ENCODE results near the gene NFATC1.

The NFATC1 gene

GRCh38 chr18:79540161-79540903, 144.6 kb downstream of the NFATC1 start:
- Histone ChIP-seq H3K4me3 (ENCODE audit: low read depth in 1 of 2, low read length in 1 of 2) (no peak overlapping the region), H3K4me1 (ENCODE audit: control insufficient read depth in 1 of 2, insufficient read depth in 1 of 2, low read depth in 1 of 2, low read length in 1 of 2) (no peaks in the 10 kb centered on the region), H3K27me3 (peaks cover 22% of the 10 kb centered on the region), H3K27ac (no peak overlapping the region), H3K36me3 (no peaks in the 10 kb centered on the region), H3K9me3 (no peaks in the 10 kb centered on the region)
- no peak for TF ChIP-seq CTCF (IDR thresholded peaks at IDR 0.05)

GRCh38 chr18:79540904-79541282, 145.2 kb downstream of the NFATC1 start:
- Histone ChIP-seq H3K36me3 (no peaks in the 10 kb centered on the region), H3K9me3 (no peaks in the 10 kb centered on the region), H3K4me1 (ENCODE audit: control insufficient read depth in 1 of 2, insufficient read depth in 1 of 2, low read depth in 1 of 2, low read length in 1 of 2) (no peaks in the 10 kb centered on the region), H3K4me3 (ENCODE audit: low read depth in 1 of 2, low read length in 1 of 2) (no peak overlapping the region), H3K27ac (no peak overlapping the region), H3K27me3 (peaks cover 25% of the 10 kb centered on the region)
- TF ChIP-seq CTCF (IDR thresholded peaks at IDR 0.05) = no peak

- TF ChIP-seq CTCF (IDR thresholded peaks at IDR 0.05) = no peak
Observed at GRCh38 chr18:79542213-79542612, 146.5 kb downstream of the NFATC1 start.

GRCh38 chr18:79542876-79543750, 147.4 kb downstream of the NFATC1 start:
- Histone ChIP-seq H3K4me1 (ENCODE audit: control insufficient read depth in 1 of 2, insufficient read depth in 1 of 2, low read depth in 1 of 2, low read length in 1 of 2) (no peaks in the 10 kb centered on the region), H3K36me3 (no peaks in the 10 kb centered on the region), H3K9me3 (no peaks in the 10 kb centered on the region), H3K4me3 (ENCODE audit: low read depth in 1 of 2, low read length in 1 of 2) (no peak overlapping the region), H3K27me3 (peaks cover 18% of the 10 kb centered on the region), H3K27ac (no peak overlapping the region)
- no peak for TF ChIP-seq CTCF (IDR thresholded peaks at IDR 0.05)

More at GRCh38 chr18:79542213-79542612, 146.5 kb downstream of the NFATC1 start:
- no peaks in the 10 kb centered on the region for H3K4me1 ChIP-seq (ENCODE audit: control insufficient read depth in 1 of 2, insufficient read depth in 1 of 2, low read depth in 1 of 2, low read length in 1 of 2)
- no peaks in the 10 kb centered on the region for H3K36me3 ChIP-seq
- no peak overlapping the region for H3K4me3 ChIP-seq (ENCODE audit: low read depth in 1 of 2, low read length in 1 of 2)
- H3K27ac ChIP-seq = no peak overlapping the region
- H3K27me3 ChIP-seq = peaks cover 18% of the 10 kb centered on the region
- no peaks in the 10 kb centered on the region for H3K9me3 ChIP-seq

GRCh38 chr18:79543861-79544385, 148.2 kb downstream of the NFATC1 start:
- Histone ChIP-seq H3K36me3 (no peaks in the 10 kb centered on the region), H3K27me3 (peaks cover 18% of the 10 kb centered on the region), H3K27ac (no peak overlapping the region), H3K4me1 (ENCODE audit: control insufficient read depth in 1 of 2, insufficient read depth in 1 of 2, low read depth in 1 of 2, low read length in 1 of 2) (no peaks in the 10 kb centered on the region), H3K4me3 (ENCODE audit: low read depth in 1 of 2, low read length in 1 of 2) (no peak overlapping the region), H3K9me3 (no peaks in the 10 kb centered on the region)
- TF ChIP-seq CTCF (IDR thresholded peaks at IDR 0.05) = no peak
